Neural progenitor cell (in vitro differentiated cells): ENCODE measurements around the gene PYGO2. TPM values are rescaled to one million over a fixed set of nuclear protein-coding genes. Genes with fewer than 3 reads are reported as not detected.
A peak's percentile ranks its signal among the peaks of the same experiment; 100 is the strongest.

ENCODE experiments used
- DNase-seq: peaks from one replicate; pipeline ENCODE4 v3.0.0-alpha.2; 2016; ENCODE audit warnings: low spot score
- H2AFZ ChIP-seq: fragments of 200-600 bp; sonication (generic); replicated peaks from 2 replicates; pipeline ENCODE4 v1.6.1; 2016; ENCODE audit warnings: antibody characterized with exemption
- H3F3A ChIP-seq: fragments of 200-600 bp; sonication (generic); 2 replicates; pipeline ENCODE4 v1.6.1; 2016; ENCODE audit warnings: antibody characterized with exemption, low read depth
- H3K27ac ChIP-seq: fragments of 200-600 bp; sonication (generic); 2 replicates; pipeline ENCODE4 v1.5.1; 2016; ENCODE audit warnings: mild to moderate bottlenecking
- H3K27me3 ChIP-seq: fragments of 200-600 bp; sonication (generic); 2 replicates; pipeline ENCODE4 v1.6.1; 2016; ENCODE audit warnings: mild to moderate bottlenecking, moderate library complexity
- H3K36me3 ChIP-seq: fragments of 200-600 bp; sonication (generic); 2 replicates; pipeline ENCODE4 v1.5.1; 2016
- H3K4me1 ChIP-seq: fragments of 200-600 bp; sonication (generic); 2 replicates; pipeline ENCODE4 v1.6.1; 2016; ENCODE audit warnings: mixed run types
- H3K4me2 ChIP-seq: fragments of 200-600 bp; sonication (generic); 2 replicates; pipeline ENCODE4 v1.6.1; 2016
- H3K4me3 ChIP-seq: fragments of 200-600 bp; sonication (generic); 2 replicates; pipeline ENCODE4 v1.5.1; 2016
- H3K79me2 ChIP-seq: fragments of 200-600 bp; sonication (generic); 2 replicates; pipeline ENCODE4 v1.6.1; 2016; ENCODE audit warnings: low read depth
- H3K9ac ChIP-seq: fragments of 200-600 bp; sonication (generic); 2 replicates; pipeline ENCODE4 v1.6.1; 2016
- H3K9me3 ChIP-seq: fragments of 200-600 bp; sonication (generic); 2 replicates; pipeline ENCODE4 v1.5.1; 2016; ENCODE audit warnings: low read depth
- H4K20me1 ChIP-seq: fragments of 200-600 bp; sonication (generic); 2 replicates; pipeline ENCODE4 v1.6.1; 2016; ENCODE audit warnings: low read depth
- H3K27ac Mint-ChIP-seq: 3 replicates; pipeline ENCODE4 v1.8.0; 2021; ENCODE audit warnings: mixed read lengths
- H3K27me3 Mint-ChIP-seq: 2 replicates; pipeline ENCODE4 v1.8.0; 2022; ENCODE audit warnings: low read depth, mild to moderate bottlenecking, inconsistent platforms, moderate library complexity, mixed read lengths; ENCODE audit not compliant: insufficient read depth
- H3K36me3 Mint-ChIP-seq: 3 replicates; pipeline ENCODE4 v1.8.0; 2021; ENCODE audit warnings: mixed read lengths
- H3K4me1 Mint-ChIP-seq: 3 replicates; pipeline ENCODE4 v1.8.0; 2021; ENCODE audit warnings: mixed read lengths
- H3K4me3 Mint-ChIP-seq: 3 replicates; pipeline ENCODE4 v1.8.0; 2021; ENCODE audit warnings: mild to moderate bottlenecking, moderate library complexity, mixed read lengths
- H3K9me3 Mint-ChIP-seq: 3 replicates; pipeline ENCODE4 v1.8.0; 2020; ENCODE audit warnings: mixed read lengths
- EZH2 ChIP-seq: fragments of 200-600 bp; sonication (generic); IDR thresholded peaks from 2 replicates; pipeline ENCODE4 v1.6.1; 2017; ENCODE audit warnings: antibody characterized with exemption, mild to moderate bottlenecking, moderate library complexity
- EZH2phosphoT487 ChIP-seq: fragments of 200-600 bp; sonication (generic); IDR thresholded peaks from 2 replicates; pipeline ENCODE4 v1.6.1; 2017; ENCODE audit warnings: antibody characterized with exemption
- total RNA-seq: library from RNA; depleted of rRNA; stranded (reverse); fragments of >200 nt; gene quantifications from 2 replicates; pipeline ENCODE4 v1.2.3, GENCODE V29; 2015; ENCODE audit warnings: low replicate concordance
- TF ChIP-seq, protein P1 (sequence below): fragments of 200-600 bp; sonication (generic); IDR thresholded peaks from 2 replicates; pipeline ENCODE4 v1.5.1; 2017; ENCODE audit warnings: antibody characterized with exemption, mild to moderate bottlenecking

The PYGO2 gene
- total RNA-seq, 1 donor from 2014 or later: 32.1 TPM

DNA sequence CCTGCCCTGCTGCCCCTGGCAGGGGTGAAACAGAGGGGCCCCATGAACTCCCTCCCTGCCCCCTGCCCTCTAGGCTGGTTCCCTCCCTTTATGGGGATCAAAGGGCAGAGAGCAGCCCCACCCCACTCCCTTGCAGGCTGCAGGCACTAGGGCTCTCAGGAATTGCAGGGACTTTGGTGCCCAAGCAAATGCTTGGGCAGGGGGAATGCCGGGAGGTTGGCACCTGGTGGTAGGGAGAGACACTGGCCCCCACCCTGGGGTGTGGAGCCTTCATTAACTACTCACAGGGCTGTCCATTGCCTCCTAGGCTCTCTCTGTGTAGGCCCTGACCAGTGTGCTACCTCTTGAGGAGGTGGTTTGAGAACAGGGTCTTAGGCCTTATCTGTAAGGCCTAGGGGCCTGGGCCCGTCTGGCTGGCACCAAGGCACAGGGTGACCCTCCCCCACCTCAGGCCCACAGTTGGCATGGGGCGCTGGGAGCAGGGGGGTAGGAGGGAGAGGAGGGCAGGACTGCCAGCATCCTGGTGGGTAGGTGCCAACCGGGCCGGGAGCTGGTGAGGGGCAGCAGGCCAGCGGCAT, 45.8 kb upstream of the PYGO2 start:
- Mint-ChIP-seq H3K4me3 (no peak overlapping the region), H3K4me1 (peaks cover 23% of the 10 kb centered on the region), H3K27me3 (peaks cover 5% of the 10 kb centered on the region), H3K27ac (no peak overlapping the region), H3K36me3 (no peaks in the 10 kb centered on the region), H3K9me3 (peaks cover 2% of the 10 kb centered on the region)
- no peak for TF ChIP-seq EZH2phosphoT487
- TF ChIP-seq, protein P1, sequence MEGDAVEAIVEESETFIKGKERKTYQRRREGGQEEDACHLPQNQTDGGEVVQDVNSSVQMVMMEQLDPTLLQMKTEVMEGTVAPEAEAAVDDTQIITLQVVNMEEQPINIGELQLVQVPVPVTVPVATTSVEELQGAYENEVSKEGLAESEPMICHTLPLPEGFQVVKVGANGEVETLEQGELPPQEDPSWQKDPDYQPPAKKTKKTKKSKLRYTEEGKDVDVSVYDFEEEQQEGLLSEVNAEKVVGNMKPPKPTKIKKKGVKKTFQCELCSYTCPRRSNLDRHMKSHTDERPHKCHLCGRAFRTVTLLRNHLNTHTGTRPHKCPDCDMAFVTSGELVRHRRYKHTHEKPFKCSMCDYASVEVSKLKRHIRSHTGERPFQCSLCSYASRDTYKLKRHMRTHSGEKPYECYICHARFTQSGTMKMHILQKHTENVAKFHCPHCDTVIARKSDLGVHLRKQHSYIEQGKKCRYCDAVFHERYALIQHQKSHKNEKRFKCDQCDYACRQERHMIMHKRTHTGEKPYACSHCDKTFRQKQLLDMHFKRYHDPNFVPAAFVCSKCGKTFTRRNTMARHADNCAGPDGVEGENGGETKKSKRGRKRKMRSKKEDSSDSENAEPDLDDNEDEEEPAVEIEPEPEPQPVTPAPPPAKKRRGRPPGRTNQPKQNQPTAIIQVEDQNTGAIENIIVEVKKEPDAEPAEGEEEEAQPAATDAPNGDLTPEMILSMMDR: no peak
- no peak for TF ChIP-seq EZH2
- Histone ChIP-seq H3K27me3 (no peaks in the 10 kb centered on the region), H4K20me1 (no peaks in the 10 kb centered on the region), H3K9ac (no peak overlapping the region), H3K4me1 (peaks cover 42% of the 10 kb centered on the region), H2AFZ (no peak overlapping the region), H3F3A (peaks cover 19% of the 10 kb centered on the region), H3K4me3 (no peak overlapping the region), H3K4me2 (no peak overlapping the region), H3K79me2 (peaks cover 42% of the 10 kb centered on the region), H3K36me3 (no peaks in the 10 kb centered on the region), H3K9me3 (no peaks in the 10 kb centered on the region), H3K27ac (no peak overlapping the region)
- DNase-seq: no peak

DNA sequence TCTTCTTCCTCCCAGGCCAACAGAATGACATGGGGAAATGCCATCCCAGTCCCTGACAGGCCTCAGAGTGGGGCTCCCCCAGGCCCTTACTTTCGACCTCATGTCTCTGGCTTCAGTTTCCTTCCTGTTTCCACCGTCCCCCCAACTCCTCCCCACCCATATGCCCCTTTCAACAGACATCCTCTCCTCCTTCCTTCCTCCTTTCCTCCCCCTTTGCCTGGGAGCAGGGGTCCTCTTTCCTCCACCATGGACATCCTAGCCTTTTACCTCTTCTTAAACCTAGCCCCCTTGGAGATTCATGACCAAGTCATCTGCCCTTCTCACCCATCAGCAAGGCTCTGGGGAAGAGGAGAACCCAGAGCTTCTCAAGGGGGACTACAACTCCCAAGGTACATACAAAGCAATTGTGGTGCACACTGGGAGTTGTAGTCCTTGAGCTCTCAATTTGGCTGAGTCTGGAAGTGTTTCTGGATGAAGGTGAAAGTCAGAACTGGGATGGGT, 45.1 kb upstream of the PYGO2 start:
- Histone ChIP-seq H4K20me1 (no peaks in the 10 kb centered on the region), H3K9ac (no peak overlapping the region), H3K4me2 (no peak overlapping the region), H3K4me1 (peaks cover 38% of the 10 kb centered on the region), H3K9me3 (no peaks in the 10 kb centered on the region), H3F3A (peaks cover 20% of the 10 kb centered on the region), H3K79me2 (peaks cover 42% of the 10 kb centered on the region), H3K4me3 (no peak overlapping the region), H3K27me3 (no peaks in the 10 kb centered on the region), H3K27ac (no peak overlapping the region), H2AFZ (no peak overlapping the region), H3K36me3 (no peaks in the 10 kb centered on the region)
- Mint-ChIP-seq H3K4me1 (peaks cover 19% of the 10 kb centered on the region), H3K9me3 (peaks cover 2% of the 10 kb centered on the region), H3K27me3 (peaks cover 5% of the 10 kb centered on the region), H3K4me3 (no peak overlapping the region), H3K36me3 (no peaks in the 10 kb centered on the region), H3K27ac (peak overlapping the region; percentile 62)
- TF ChIP-seq EZH2phosphoT487: no peak
- TF ChIP-seq EZH2: no peak
- TF ChIP-seq, protein P1: no peak
- DNase-seq: peak; percentile 57

DNA sequence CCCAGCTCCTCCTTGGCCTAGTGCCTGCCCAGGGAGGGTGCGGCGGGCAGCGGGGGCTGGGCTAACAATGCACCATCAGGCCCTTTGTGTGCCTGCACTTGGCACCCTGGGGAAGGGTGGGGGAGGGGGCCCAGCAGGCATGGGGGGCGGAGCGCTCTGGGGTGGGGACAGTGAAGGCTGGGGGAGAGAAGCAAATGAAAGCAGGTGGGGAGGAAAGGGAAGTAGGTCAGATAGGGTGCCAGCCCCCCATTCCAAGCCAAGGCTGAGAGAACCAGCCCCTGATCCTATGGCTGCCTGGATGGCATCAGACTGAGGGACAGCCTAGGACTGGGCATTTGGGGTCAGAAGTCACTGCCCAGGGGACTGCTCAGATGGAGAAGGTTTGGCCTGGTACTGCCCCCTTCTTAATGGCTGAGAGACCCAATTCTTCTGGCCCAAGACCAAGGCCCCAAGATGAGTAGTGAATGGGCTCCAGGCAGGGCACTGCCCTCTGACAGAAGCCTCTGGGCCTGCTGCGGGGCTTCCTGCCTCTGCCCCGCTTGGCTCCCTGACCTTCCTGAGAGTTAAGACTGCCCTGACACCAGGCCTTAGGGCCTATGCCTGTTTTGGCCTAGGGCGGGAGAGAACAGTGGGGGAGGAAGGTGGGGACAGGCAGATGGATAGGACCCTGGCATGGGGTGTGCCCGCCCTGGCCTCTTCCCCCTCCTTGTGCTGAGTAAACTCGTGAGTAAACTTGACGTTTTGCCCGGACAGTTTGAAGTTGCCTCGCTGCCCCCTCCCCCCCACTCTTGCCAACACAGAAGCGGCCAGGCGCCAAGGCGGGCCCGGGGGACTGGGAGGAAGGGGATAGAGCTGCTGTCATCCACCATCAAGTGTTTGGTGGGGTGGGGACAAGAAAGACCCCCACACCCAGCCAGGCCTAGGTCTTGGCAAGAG, 43.8 kb upstream of the PYGO2 start:
- peaks cover 25% of the 10 kb centered on the region for H3K4me1 ChIP-seq
- no peaks in the 10 kb centered on the region for H3K9me3 ChIP-seq
- Mint-ChIP-seq H3K27me3 (peaks cover 5% of the 10 kb centered on the region), H3K4me1 (peaks cover 15% of the 10 kb centered on the region), H3K9me3 (peaks cover 2% of the 10 kb centered on the region), H3K27ac (no peak overlapping the region), H3K36me3 (no peaks in the 10 kb centered on the region), H3K4me3 (peak overlapping the region; percentile 53)
- DNase-seq: no peak
- no peak overlapping the region for H3K4me3 ChIP-seq
- peaks cover 21% of the 10 kb centered on the region for H3F3A ChIP-seq
- TF ChIP-seq EZH2 (no peak), EZH2phosphoT487 (no peak)
- TF ChIP-seq, protein P1: no peak
- H4K20me1 ChIP-seq: no peaks in the 10 kb centered on the region
- H3K36me3 ChIP-seq: no peaks in the 10 kb centered on the region
- no peak overlapping the region for H3K9ac ChIP-seq
- no peaks in the 10 kb centered on the region for H3K27me3 ChIP-seq
- peak overlapping the region; percentile 98 for H3K4me2 ChIP-seq
- no peak overlapping the region for H2AFZ ChIP-seq
- H3K79me2 ChIP-seq: peaks cover 42% of the 10 kb centered on the region
- no peak overlapping the region for H3K27ac ChIP-seq
